Spinal cord (tissue), 10 donors: ENCODE data around the gene CT55. TPM values are rescaled to one million over a fixed set of nuclear protein-coding genes. Genes with fewer than 3 reads are reported as not detected.
A peak's percentile ranks its signal among the peaks of the same experiment; 100 is the strongest.
"Not testable (repeated sequence)": the region's sequence is repeated elsewhere in the genome, so short reads cannot be mapped to it uniquely, and the experiment has no call there.

Experiments
- DNase-seq, 6 donors: peaks; one replicate each; pipeline versions ENCODE4 v3.0.0 to v3.0.0-alpha.2; 2013 to 2015; ENCODE audit warnings: low spot score in 6 of 6, low read depth in 4 of 6
- H3K27ac ChIP-seq: one replicate; pipeline ENCODE4 v1.5.1; 2013; ENCODE audit warnings: low read depth, low read length, control low read depth
- H3K27me3 ChIP-seq: one replicate; pipeline ENCODE4 v1.6.1; 2013; ENCODE audit warnings: low read length; ENCODE audit not compliant: control insufficient read depth, insufficient read depth
- H3K36me3 ChIP-seq: one replicate; pipeline ENCODE4 v1.6.1; 2013; ENCODE audit warnings: low read length; ENCODE audit not compliant: control insufficient read depth, insufficient read depth
- H3K4me1 ChIP-seq: one replicate; pipeline ENCODE4 v1.6.1; 2013; ENCODE audit warnings: low read length; ENCODE audit not compliant: control insufficient read depth, insufficient read depth
- H3K4me3 ChIP-seq: one replicate; pipeline ENCODE4 v1.5.1; 2013; ENCODE audit warnings: low read depth, low read length, control low read depth
- H3K9me3 ChIP-seq: one replicate; pipeline ENCODE4 v1.6.1; 2013; ENCODE audit warnings: low read length; ENCODE audit not compliant: control insufficient read depth, insufficient read depth
- WGBS: methylation state at CpG from one replicate; pipeline ENCODE4 v1.1.5; 2013; ENCODE audit warnings: missing lambda C conversion rate; ENCODE audit not compliant: insufficient coverage; 5-methylcytosine and 5-hydroxymethylcytosine counted together
- long read RNA-seq, 4 donors: transcript quantifications; one replicate each; lab custom pipeline, GENCODE V29; 2026
- polyA plus RNA-seq, 2 donors: library from polyadenylated mRNA; unstranded; fragments of 120-200 nt; gene quantifications; one replicate each; pipeline ENCODE4 v1.2.1, GENCODE V29; 2013; ENCODE audit not compliant: insufficient read length in 2 of 2
- total RNA-seq, 2 donors: library from RNA; depleted of rRNA in 1 of 2; stranded (reverse); fragments of 120-200 nt in 1 of 2; fragments of >200 nt in 1 of 2; gene quantifications; one replicate each; pipeline versions ENCODE4 v1.2.3 to v1.2.4, GENCODE V29; 2013 to 2014
- donor health status: healthy.

CT55 gene, protein sequence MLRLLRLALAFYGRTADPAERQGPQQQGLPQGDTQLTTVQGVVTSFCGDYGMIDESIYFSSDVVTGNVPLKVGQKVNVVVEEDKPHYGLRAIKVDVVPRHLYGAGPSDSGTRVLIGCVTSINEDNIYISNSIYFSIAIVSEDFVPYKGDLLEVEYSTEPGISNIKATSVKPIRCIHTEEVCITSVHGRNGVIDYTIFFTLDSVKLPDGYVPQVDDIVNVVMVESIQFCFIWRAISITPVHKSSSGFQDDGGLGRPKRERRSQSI
- total RNA-seq (under 1 TPM; 0.10 to 0.17 TPM), polyA plus RNA-seq (under 1 TPM; 0.12 to 0.78 TPM)
- long read RNA-seq, donor 1, partial matches to known transcripts, result 0 of 1 reads
- long read RNA-seq, donor 1, other reads (novel, unspliced or antisense), result 0 of 1 reads
- long read RNA-seq, donor 2, result 0 reads
- long read RNA-seq, donor 3, result 0 reads
- long read RNA-seq, donor 4, result 0 reads

DNA sequence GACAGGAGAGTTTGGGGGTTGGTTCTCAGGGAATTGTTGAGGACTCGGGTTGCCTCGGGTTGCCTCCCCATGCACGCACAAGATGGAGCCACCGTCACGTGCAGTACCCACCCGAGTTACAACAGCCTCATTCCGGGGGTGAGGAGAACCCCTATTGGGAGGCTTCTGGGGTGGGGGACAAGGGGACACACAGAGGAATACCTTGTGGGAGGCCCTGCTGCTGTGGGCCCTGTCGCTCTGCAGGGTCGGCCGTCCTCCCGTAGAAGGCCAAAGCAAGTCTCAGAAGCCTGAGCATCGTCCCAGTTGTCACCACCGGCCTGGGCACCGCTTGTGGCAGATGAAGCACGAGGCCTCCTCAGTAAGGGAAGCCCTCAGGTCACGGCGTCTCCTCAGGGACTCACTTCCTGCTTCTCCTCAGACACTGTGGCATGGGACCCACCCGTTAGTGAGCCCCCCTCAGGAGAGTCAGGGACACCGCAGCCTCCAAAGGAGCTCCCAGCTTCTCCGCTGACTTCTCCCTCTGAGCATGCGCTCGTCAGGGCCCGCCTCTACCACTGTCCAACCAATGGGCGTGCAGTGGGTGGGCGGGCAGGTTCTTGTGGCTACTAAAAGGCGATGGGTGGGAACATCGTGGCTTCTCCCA lies at the start of gene CT55:
Gene CT55 (minus strand): TSS at position 522 of the 643 bp plus-strand sequence. CDS start 227 bp downstream, at position 295.
- no peak for DNase-seq
- Histone ChIP-seq H3K4me1 (no peaks in the 10 kb centered on the region), H3K36me3 (no peaks in the 10 kb centered on the region), H3K27me3 (peaks cover 3% of the 10 kb centered on the region), H3K27ac (no peak within 1 kb of the TSS), H3K4me3 (no peak within 1 kb of the TSS), H3K9me3 (no peaks in the 10 kb centered on the region)
- 82% methylated on average over 26 of the region's 27 CpGs for WGBS

DNA sequence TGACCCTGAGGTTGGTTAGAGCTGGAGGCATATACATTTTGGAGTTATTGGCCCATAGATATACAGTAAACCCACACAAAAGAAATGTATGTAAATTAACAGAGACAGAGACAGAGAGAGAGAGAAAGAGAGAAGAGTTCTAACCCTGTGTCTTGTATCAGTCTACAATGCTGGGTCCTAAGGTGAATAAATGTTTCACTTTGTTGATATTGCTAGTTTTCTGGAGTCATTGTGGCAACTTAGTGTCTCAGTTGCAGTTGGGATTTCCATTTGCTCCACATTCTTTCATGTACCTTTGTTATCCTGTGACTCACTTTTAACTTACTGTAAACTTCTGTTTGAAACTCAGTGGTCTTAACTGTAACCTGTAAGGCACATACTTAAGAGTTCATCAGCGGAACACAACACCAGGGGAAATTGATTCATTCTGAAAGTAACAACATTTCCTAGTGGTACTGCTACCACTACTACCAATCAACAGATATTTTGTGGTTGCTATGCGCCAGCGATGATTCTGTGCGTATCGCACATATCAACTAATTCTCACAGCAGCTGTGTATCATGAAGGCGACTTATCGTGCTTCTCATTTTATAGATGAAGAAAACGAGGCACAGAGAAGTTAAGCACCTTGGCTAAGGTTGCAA lies 42.1 kb upstream of the CT55 start:
- Histone ChIP-seq H3K9me3 (no peaks in the 10 kb centered on the region), H3K27ac (no peak overlapping the region), H3K27me3 (no peaks in the 10 kb centered on the region), H3K36me3 (no peaks in the 10 kb centered on the region), H3K4me3 (no peak overlapping the region), H3K4me1 (no peaks in the 10 kb centered on the region)
- 86% methylated on average over 5 of the region's 8 CpGs for WGBS
- DNase-seq, result no peak

DNA sequence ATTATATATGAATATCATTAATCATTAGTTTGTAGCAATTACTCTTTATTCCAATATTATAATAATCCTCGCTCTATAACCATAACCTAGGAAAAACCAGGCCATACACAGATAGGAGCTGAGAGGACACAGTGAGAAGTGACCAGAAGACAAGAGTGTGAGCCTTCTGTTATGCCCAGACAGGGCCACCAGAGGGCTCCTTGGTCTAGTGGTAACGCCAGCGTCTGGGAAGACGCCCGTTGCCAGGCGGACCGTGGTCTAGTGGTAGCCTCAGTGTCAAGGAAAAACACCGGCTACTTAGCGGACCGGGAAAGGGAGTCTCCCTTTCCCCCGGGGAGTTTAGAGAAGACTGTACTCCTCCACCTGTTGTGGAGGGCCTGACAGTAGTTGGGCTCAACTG lies 35.2 kb upstream of the CT55 start:
- DNase-seq, H3K4me1 ChIP-seq, H3K27ac ChIP-seq, H3K36me3 ChIP-seq, H3K27me3 ChIP-seq, H3K4me3 ChIP-seq, H3K9me3 ChIP-seq: not testable (repeated sequence)
- 40% methylated on average over 7 of the region's 11 CpGs for WGBS

DNA sequence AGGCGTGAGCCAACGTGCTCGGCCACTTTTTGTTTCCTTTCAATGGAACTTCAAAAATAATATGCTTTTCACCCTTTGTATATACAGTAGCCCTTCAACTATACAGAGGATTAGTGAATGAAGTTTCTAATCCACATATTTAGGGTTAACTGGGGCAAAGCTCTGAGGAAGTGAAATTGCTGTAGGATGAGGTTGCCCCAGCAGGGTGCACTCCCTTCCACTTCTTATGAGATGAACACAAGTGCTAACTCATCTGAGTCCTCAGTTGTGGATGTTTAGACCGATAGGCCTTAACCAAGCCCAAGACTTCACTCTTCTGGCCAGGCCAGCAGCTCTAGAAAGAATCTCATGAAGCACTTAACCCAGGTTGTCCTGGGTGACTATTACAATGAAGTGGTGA lies 29.1 kb upstream of the CT55 start:
- DNase-seq, result no peak
- Histone ChIP-seq H3K9me3 (peaks cover 1% of the 10 kb centered on the region), H3K36me3 (no peaks in the 10 kb centered on the region), H3K27me3 (no peaks in the 10 kb centered on the region), H3K4me1 (no peaks in the 10 kb centered on the region), H3K27ac (no peak overlapping the region), H3K4me3 (no peak overlapping the region)
- WGBS, result 66% methylated on average over 2 of the region's 4 CpGs

DNA sequence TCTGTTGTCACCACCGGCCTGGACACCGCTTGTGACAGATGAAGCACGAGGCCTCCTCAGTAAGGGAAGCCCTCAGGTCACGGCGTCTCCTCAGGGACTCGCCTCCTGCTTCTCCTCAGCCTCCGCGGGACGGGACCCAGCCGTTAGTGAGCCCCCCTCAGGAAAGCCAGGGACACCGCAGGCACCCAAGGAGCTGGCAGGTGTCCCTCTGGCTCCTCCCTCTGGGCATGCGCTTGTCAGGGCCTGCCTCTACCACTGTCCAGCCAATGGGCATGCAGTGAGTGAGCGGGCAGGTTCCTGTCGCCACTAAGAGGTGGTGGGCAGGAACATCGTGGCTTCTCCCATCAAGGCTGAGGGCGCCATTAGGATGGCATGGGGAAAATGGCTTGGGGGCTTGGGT lies 23.5 kb upstream of the CT55 start:
- no peaks in the 10 kb centered on the region for H3K9me3 ChIP-seq
- no peak overlapping the region for H3K27ac ChIP-seq
- no peaks in the 10 kb centered on the region for H3K4me1 ChIP-seq
- no peak for DNase-seq
- no peak overlapping the region for H3K4me3 ChIP-seq
- 77% methylated on average over 16 of the region's 16 CpGs for WGBS
- H3K27me3 ChIP-seq, result no peaks in the 10 kb centered on the region
- no peaks in the 10 kb centered on the region for H3K36me3 ChIP-seq

DNA sequence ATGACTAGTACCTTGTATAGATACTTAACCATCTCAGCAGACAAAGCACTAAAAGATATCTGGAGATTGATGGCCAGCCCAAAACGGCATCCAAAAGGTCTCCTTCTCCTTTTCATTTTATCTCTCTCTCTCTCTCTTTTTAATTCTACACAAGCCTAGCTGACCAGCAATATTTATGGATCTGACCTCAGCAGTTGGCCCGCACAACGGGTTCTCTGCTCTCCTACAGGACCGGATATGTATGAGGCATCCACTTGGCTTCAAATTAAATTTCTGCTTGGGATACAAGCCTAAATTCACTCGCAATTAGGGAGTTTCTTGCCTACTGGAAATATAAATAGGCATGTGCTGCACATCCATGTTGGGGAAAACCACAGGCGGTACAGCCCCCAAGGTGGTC lies 22.5 kb upstream of the CT55 start:
- Histone ChIP-seq H3K27me3 (no peaks in the 10 kb centered on the region), H3K9me3 (no peaks in the 10 kb centered on the region), H3K4me1 (no peaks in the 10 kb centered on the region), H3K27ac (no peak overlapping the region), H3K4me3 (no peak overlapping the region), H3K36me3 (no peaks in the 10 kb centered on the region)
- 74% methylated on average over 4 of the region's 6 CpGs for WGBS
- no peak for DNase-seq

DNA sequence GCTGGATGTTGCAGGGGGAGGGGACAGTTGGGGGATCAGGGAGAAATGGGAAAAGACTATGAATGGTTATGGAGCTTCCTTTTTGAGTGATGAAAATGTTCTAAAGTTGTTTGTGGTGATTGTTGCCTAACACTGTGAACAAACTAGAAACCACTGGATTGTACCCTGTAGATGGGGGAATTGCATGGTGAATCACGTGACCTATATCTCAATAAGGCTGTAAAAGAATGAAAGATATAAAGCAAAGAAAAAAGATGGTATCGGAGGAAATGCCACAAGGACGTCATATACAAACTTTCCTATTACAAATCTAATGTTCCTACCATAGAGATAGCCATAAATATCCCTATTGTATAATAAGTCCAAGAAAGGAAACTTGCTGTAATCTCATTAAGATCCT lies 20.6 kb upstream of the CT55 start:
- no peaks in the 10 kb centered on the region for H3K36me3 ChIP-seq
- no peak overlapping the region for H3K4me3 ChIP-seq
- H3K27ac ChIP-seq, result no peak overlapping the region
- DNase-seq, result no peak
- H3K9me3 ChIP-seq, result no peaks in the 10 kb centered on the region
- no peaks in the 10 kb centered on the region for H3K4me1 ChIP-seq
- WGBS, result no CpG with 5 or more reads among the region's 3 CpGs
- H3K27me3 ChIP-seq, result no peaks in the 10 kb centered on the region

DNA sequence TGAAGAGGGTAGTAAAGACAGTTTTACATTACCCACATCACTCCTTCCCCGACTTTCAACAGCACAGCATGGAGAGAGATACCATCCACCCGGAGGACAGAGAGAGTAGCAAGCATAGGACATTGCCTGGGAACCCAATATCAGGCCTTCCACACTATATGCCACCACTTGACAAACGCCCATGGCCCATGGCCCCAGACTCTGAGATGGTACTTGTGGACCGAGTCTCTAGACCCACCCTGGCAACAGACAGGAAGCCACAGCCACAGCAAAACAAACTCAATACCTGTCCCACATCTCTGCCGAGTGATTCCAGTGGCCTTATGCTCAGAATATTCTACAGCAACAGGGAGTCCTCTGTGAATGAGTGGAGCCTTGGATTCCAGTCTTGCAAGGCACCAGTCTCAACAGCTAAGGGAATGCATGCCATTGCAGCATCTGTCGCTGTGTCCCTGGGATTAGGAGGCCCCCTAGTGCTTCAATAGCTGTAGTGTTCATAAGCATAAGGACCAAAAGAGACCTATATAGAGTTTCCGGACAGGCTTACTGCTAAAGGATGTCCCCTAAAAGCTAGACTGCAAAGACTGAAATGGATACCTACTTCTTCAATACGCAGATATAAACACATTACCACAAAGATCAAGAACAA lies 14.7 kb upstream of the CT55 start:
- Histone ChIP-seq H3K27ac (no peak overlapping the region), H3K4me1 (no peaks in the 10 kb centered on the region), H3K36me3 (no peaks in the 10 kb centered on the region), H3K4me3 (no peak overlapping the region), H3K27me3 (no peaks in the 10 kb centered on the region), H3K9me3 (no peaks in the 10 kb centered on the region)
- DNase-seq, result peak in 3 of 6 donors; percentile 9 to 70 (median 48)
- WGBS, result 60% methylated on average over 3 of the region's 8 CpGs

DNA sequence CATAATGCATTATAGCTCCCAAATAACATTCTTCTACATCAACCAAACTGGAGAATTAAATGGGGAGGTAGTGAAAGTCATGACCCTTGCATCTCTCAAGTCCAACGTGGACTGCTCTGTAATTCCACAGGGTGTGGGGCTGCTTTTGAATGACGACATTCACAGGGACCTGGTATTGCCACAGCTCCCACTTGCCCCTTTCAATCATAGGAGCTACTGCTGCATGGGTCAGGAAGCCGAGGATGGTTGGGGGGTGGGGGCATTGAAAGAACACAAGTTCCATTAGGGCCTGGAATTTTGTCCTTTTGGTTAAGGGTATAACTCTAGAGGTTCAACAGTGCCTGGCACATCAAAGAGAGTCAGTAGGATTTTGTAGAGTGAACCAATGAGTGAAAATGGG lies 7.4 kb upstream of the CT55 start:
- no peak overlapping the region for H3K27ac ChIP-seq
- 67% methylated on average over 2 of the region's 3 CpGs for WGBS
- peaks cover 3% of the 10 kb centered on the region for H3K27me3 ChIP-seq
- no peaks in the 10 kb centered on the region for H3K9me3 ChIP-seq
- H3K4me3 ChIP-seq, result no peak overlapping the region
- no peaks in the 10 kb centered on the region for H3K4me1 ChIP-seq
- no peak for DNase-seq
- H3K36me3 ChIP-seq, result no peaks in the 10 kb centered on the region
